ENCODE data around the gene CFAP90.

The CFAP90 gene

GRCh38 chr5:7855611-7856010, 4.7 kb upstream of the CFAP90 start:
- TF ChIP-seq, protein P1, sequence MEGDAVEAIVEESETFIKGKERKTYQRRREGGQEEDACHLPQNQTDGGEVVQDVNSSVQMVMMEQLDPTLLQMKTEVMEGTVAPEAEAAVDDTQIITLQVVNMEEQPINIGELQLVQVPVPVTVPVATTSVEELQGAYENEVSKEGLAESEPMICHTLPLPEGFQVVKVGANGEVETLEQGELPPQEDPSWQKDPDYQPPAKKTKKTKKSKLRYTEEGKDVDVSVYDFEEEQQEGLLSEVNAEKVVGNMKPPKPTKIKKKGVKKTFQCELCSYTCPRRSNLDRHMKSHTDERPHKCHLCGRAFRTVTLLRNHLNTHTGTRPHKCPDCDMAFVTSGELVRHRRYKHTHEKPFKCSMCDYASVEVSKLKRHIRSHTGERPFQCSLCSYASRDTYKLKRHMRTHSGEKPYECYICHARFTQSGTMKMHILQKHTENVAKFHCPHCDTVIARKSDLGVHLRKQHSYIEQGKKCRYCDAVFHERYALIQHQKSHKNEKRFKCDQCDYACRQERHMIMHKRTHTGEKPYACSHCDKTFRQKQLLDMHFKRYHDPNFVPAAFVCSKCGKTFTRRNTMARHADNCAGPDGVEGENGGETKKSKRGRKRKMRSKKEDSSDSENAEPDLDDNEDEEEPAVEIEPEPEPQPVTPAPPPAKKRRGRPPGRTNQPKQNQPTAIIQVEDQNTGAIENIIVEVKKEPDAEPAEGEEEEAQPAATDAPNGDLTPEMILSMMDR (IDR thresholded peaks at IDR 0.05; ENCODE audit: insufficient read depth, low read length, poor library complexity, severe bottlenecking): no peak
- H3K4me3 ChIP-seq (replicated peaks; ENCODE audit: low read depth, low read length): no peak overlapping the region
- peaks cover 1% of the 10 kb centered on the region; the same call in 1 of the 2 replicates for H3K36me3 ChIP-seq (ENCODE audit: control insufficient read depth, insufficient read depth, low read length)
- no peak for DNase-seq (ENCODE audit: extremely low read depth, insufficient read length)
- H3K27me3 ChIP-seq (replicated peaks; ENCODE audit: control insufficient read depth, insufficient read depth, low read length): no peaks in the 10 kb centered on the region

DNA sequence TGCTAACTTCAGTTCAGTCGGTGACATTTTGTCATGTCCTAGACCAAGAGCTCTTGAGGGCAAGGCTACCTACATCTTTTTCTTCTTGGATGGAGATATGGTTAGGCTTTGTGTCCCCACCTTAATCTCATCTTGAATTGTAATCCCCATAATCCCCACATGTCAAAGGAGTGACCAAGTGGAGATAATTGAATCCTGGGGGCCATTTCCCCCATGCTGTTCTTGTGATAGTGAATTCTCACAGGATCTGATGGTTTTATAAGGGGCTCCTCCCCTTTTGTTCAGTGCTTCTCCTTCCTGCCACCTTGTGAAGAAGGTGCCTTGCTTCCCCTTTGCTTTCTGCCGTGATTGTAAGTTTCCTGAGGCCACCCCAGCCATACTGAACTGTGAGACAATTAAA, 2.1 kb upstream of the CFAP90 start:
- DNase-seq (ENCODE audit: extremely low read depth, insufficient read length): no peak
- Histone ChIP-seq H3K4me3 (replicated peaks; ENCODE audit: low read depth, low read length) (no peak overlapping the region), H3K36me3 (ENCODE audit: control insufficient read depth, insufficient read depth, low read length) (no peaks in the 10 kb centered on the region), H3K27me3 (replicated peaks; ENCODE audit: control insufficient read depth, insufficient read depth, low read length) (peaks cover 1% of the 10 kb centered on the region; the same call in 1 of the 2 replicates)
- TF ChIP-seq, protein P1 (IDR thresholded peaks at IDR 0.05; ENCODE audit: insufficient read depth, low read length, poor library complexity, severe bottlenecking): no peak

DNA sequence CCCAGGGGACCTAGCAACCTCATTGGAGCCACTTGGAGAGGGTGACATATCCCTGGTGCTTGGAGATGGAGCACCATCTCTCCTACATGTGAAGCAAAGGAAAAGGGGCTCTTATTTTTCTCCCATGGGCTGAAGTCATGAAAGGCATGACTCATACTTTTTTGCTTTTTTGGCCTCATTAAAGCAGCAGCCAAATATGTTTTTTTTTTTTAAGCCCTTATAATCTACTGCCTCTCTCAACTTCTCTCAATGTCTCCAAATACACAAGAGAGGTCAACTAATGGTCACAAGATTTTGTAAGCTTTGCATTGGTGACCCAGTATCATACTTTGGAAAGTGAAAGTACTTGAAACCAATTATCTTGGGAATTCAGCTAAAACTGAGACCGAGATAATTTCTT, 1.6 kb upstream of the CFAP90 start:
- H3K36me3 ChIP-seq (ENCODE audit: control insufficient read depth, insufficient read depth, low read length): no peaks in the 10 kb centered on the region
- peaks cover 1% of the 10 kb centered on the region; the same call in 1 of the 2 replicates for H3K27me3 ChIP-seq (replicated peaks; ENCODE audit: control insufficient read depth, insufficient read depth, low read length)
- no peak for DNase-seq (ENCODE audit: extremely low read depth, insufficient read length)
- H3K4me3 ChIP-seq (replicated peaks; ENCODE audit: low read depth, low read length): no peak overlapping the region
- TF ChIP-seq, protein P1 (IDR thresholded peaks at IDR 0.05; ENCODE audit: insufficient read depth, low read length, poor library complexity, severe bottlenecking): no peak

DNA sequence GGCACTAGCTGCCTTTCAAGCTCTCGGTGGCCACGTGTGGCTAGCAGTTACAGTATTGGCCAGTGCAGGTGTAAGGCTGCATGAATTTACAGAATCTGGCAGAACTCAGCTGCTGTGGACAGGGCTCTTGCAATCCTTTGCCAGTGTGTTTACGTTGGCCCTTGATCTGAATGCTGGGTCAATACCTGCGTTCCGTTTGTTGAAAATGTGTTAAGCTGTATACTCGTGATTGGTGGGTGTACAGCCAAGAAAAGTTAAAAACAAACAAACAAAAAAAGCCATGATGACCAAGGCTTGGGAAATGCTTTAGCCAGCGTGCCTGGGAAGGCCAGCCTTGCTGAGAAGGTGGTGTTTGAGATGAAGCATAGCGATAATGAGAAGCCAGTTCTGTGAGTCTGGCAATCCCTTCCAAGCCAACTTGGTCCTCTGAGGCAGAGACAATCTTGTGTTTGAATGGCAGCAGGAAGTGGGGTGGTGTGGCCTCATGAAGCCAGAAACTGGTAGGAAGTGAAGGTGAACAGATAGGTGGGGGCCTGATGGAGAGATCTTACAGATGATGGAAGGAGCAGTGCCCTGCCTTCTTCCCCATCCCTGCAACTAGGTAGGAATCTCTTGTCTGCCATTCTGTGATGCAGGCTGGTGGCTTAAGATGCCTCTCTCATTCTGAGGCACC, 820 bp upstream of the CFAP90 start:
- no peak overlapping the region for H3K4me3 ChIP-seq (replicated peaks; ENCODE audit: low read depth, low read length)
- DNase-seq (ENCODE audit: extremely low read depth, insufficient read length): no peak
- H3K27me3 ChIP-seq (replicated peaks; ENCODE audit: control insufficient read depth, insufficient read depth, low read length): peaks cover 1% of the 10 kb centered on the region; the same call in 1 of the 2 replicates

GRCh38 chr5:7851240-7851592, 283 bp upstream of the CFAP90 start:
- Histone ChIP-seq H3K36me3 (ENCODE audit: control insufficient read depth, insufficient read depth, low read length) (no peaks in the 10 kb centered on the region), H3K4me3 (replicated peaks; ENCODE audit: low read depth, low read length) (no peak overlapping the region), H3K27me3 (replicated peaks; ENCODE audit: control insufficient read depth, insufficient read depth, low read length) (peaks cover 1% of the 10 kb centered on the region; the same call in 1 of the 2 replicates)
- TF ChIP-seq, protein P1 (IDR thresholded peaks at IDR 0.05; ENCODE audit: insufficient read depth, low read length, poor library complexity, severe bottlenecking): no peak
- no peak for DNase-seq (ENCODE audit: extremely low read depth, insufficient read length)

More for the DNA sequence above, 820 bp upstream of the CFAP90 start:
- no peaks in the 10 kb centered on the region for H3K36me3 ChIP-seq (ENCODE audit: control insufficient read depth, insufficient read depth, low read length)
- TF ChIP-seq, protein P1 (IDR thresholded peaks at IDR 0.05; ENCODE audit: insufficient read depth, low read length, poor library complexity, severe bottlenecking): no peak

All from GM06990 (cell line).